HL-60 (cell line): ENCODE results near the gene SLC28A1.

ENCODE experiments used
- DNase-seq, 2 experiments: peaks; one replicate each; pipeline ENCODE4 v3.0.0-alpha.2; 2010 to 2020; ENCODE audit warnings: low read depth in 1 of 2, low spot score in 1 of 2
- H3K27ac ChIP-seq: fragments of 250-450 bp; sonication (Bioruptor Pico); replicated peaks from 2 replicates; pipeline ENCODE4 v1.5.1; 2020; ENCODE audit warnings: mild to moderate bottlenecking, moderate library complexity
- H3K27me3 ChIP-seq: fragments of 250-450 bp; sonication (Bioruptor Pico); 2 replicates; pipeline ENCODE4 v1.5.1; 2021; ENCODE audit warnings: mild to moderate bottlenecking, moderate library complexity; ENCODE audit not compliant: insufficient read depth, poor library complexity, severe bottlenecking
- H3K4me3 ChIP-seq: replicated peaks from 2 replicates; pipeline ENCODE4 v1.5.1; 2011; ENCODE audit warnings: mild to moderate bottlenecking, control low read depth, low read length; ENCODE audit not compliant: insufficient read depth
- GABPA ChIP-seq: IDR thresholded peaks from 2 replicates; pipeline ENCODE4 v1.6.1; 2012; ENCODE audit warnings: low read depth
- POLR2AphosphoS5 ChIP-seq: IDR thresholded peaks from 2 replicates; pipeline ENCODE4 v1.6.1; 2012; ENCODE audit warnings: low read depth
- SPI1 ChIP-seq: IDR thresholded peaks from 2 replicates; pipeline ENCODE4 v1.6.1; 2012; ENCODE audit warnings: low read depth, mild to moderate bottlenecking, borderline replicate concordance
- TF ChIP-seq, protein P1 (sequence below): IDR thresholded peaks from one replicate; pipeline ENCODE4 v1.5.1; 2011; ENCODE audit warnings: low read length, control low read depth, inconsistent platforms; ENCODE audit not compliant: insufficient read depth
- TF ChIP-seq, protein P2 (sequence below): IDR thresholded peaks from 2 replicates; pipeline ENCODE4 v1.6.1; 2012; ENCODE audit warnings: low read depth; ENCODE audit not compliant: insufficient replicate concordance

The SLC28A1 gene

DNA sequence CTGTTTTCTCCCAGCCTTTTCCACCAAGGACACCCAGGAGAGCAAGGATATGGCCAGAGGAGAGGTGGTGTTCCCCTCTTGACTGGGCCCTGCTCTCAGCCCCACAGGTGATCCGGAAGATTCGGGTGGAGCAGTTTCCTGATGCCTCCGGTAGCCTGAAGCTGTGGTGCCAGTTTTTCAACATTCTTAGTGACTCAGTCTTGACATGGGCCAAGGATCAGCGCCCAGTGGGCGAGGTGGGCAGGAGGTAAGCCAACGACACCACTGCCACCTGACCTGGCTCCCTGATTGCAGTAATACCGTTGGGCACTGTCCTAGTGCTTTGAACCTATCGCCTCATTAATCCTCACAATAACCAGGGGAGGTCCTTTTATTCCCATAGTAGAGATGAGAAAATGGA lies 25.3 kb upstream of the SLC28A1 start:
- no peak overlapping the region for H3K27ac ChIP-seq
- DNase-seq: no peak
- H3K27me3 ChIP-seq: no peaks in the 10 kb centered on the region
- no peak for TF ChIP-seq GABPA
- TF ChIP-seq POLR2AphosphoS5: no peak
- TF ChIP-seq, protein P1, sequence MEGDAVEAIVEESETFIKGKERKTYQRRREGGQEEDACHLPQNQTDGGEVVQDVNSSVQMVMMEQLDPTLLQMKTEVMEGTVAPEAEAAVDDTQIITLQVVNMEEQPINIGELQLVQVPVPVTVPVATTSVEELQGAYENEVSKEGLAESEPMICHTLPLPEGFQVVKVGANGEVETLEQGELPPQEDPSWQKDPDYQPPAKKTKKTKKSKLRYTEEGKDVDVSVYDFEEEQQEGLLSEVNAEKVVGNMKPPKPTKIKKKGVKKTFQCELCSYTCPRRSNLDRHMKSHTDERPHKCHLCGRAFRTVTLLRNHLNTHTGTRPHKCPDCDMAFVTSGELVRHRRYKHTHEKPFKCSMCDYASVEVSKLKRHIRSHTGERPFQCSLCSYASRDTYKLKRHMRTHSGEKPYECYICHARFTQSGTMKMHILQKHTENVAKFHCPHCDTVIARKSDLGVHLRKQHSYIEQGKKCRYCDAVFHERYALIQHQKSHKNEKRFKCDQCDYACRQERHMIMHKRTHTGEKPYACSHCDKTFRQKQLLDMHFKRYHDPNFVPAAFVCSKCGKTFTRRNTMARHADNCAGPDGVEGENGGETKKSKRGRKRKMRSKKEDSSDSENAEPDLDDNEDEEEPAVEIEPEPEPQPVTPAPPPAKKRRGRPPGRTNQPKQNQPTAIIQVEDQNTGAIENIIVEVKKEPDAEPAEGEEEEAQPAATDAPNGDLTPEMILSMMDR: no peak
- no peak for TF ChIP-seq SPI1
- TF ChIP-seq, protein P2, sequence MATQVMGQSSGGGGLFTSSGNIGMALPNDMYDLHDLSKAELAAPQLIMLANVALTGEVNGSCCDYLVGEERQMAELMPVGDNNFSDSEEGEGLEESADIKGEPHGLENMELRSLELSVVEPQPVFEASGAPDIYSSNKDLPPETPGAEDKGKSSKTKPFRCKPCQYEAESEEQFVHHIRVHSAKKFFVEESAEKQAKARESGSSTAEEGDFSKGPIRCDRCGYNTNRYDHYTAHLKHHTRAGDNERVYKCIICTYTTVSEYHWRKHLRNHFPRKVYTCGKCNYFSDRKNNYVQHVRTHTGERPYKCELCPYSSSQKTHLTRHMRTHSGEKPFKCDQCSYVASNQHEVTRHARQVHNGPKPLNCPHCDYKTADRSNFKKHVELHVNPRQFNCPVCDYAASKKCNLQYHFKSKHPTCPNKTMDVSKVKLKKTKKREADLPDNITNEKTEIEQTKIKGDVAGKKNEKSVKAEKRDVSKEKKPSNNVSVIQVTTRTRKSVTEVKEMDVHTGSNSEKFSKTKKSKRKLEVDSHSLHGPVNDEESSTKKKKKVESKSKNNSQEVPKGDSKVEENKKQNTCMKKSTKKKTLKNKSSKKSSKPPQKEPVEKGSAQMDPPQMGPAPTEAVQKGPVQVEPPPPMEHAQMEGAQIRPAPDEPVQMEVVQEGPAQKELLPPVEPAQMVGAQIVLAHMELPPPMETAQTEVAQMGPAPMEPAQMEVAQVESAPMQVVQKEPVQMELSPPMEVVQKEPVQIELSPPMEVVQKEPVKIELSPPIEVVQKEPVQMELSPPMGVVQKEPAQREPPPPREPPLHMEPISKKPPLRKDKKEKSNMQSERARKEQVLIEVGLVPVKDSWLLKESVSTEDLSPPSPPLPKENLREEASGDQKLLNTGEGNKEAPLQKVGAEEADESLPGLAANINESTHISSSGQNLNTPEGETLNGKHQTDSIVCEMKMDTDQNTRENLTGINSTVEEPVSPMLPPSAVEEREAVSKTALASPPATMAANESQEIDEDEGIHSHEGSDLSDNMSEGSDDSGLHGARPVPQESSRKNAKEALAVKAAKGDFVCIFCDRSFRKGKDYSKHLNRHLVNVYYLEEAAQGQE: no peak
- H3K4me3 ChIP-seq: no peak overlapping the region

DNA sequence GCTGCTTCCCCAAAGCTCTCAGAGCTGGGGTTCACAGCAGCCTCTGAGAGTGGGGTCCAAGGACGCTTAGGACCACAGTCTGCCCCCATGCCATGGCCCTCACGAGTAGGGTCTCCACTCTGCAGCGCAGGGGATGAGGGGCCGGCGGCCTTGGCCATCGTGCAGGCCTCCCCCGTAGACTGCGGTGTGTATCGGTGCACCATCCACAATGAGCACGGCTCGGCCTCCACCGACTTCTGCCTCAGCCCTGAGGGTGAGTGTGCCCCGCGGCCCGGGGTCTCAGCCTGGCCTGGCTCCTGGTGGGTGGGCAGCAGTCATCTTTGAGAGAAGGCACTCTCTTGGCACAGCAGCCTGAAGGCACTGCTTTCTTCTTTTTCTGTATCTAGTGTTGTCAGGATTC lies 24.8 kb upstream of the SLC28A1 start:
- no peak overlapping the region for H3K4me3 ChIP-seq

DNA sequence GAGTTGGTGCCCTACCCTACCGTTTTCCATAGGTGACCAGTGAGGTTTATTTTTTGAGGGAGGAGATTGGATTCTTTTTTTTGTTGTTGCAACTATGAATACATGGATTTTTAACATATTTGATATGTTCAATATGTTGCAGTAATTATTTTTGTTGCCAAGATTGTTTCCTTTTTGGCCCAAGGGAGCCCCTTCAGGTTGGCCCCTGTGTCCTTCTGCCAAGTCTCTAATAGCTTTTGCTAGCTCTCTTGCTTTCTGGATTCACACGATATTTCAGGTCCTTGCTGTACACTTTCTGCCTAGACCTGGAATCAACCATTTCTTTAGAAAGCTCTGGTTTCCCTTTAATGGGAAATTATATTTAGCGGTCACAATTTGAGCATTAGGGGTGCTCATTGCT lies 22.7 kb upstream of the SLC28A1 start:
- no peak for TF ChIP-seq SPI1
- no peak for TF ChIP-seq GABPA
- TF ChIP-seq, protein P2: no peak
- Histone ChIP-seq H3K27ac (no peak overlapping the region), H3K4me3 (no peak overlapping the region), H3K27me3 (no peaks in the 10 kb centered on the region)
- no peak for DNase-seq

More for the DNA sequence above, 24.8 kb upstream of the SLC28A1 start:
- no peak for DNase-seq
- TF ChIP-seq, protein P2: no peak
- TF ChIP-seq POLR2AphosphoS5 (no peak), SPI1 (no peak), GABPA (no peak)
- TF ChIP-seq, protein P1: no peak
- no peak overlapping the region for H3K27ac ChIP-seq
- H3K27me3 ChIP-seq: no peaks in the 10 kb centered on the region
